HG02571 (cell line): ENCODE measurements around the gene CNTNAP2.
"Not testable (repeated sequence)": the region's sequence is repeated elsewhere in the genome, so short reads cannot be mapped to it uniquely, and the experiment has no call there.

Experiments used
- ATAC-seq: cut with Tn5 transposase; IDR thresholded peaks from one replicate; pipeline ENCODE4 v1.9.1; 2021; ENCODE audit warnings: mild to moderate bottlenecking, moderate library complexity; ENCODE audit not compliant: unreplicated experiment

The CNTNAP2 gene

DNA sequence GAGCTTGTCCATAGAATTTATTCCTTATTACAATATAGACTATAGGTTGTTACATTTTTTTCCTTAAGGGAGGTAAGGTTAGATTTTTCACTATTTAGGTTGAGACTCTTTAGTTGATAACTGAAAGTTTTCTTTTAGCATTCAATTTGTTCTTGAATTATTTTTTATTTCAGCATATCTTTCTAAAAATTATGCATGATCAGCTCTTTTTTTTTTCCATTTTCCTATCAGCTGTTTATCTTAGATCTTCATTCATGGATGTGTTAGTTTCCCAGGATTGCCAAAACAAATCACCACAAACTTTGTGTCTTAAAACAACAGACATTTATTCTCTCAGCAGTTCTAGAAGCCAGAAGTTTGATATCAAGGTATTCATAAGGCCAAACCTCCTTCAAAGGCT is 1558.1 kb downstream of the CNTNAP2 start:
- ATAC-seq: no peak

DNA sequence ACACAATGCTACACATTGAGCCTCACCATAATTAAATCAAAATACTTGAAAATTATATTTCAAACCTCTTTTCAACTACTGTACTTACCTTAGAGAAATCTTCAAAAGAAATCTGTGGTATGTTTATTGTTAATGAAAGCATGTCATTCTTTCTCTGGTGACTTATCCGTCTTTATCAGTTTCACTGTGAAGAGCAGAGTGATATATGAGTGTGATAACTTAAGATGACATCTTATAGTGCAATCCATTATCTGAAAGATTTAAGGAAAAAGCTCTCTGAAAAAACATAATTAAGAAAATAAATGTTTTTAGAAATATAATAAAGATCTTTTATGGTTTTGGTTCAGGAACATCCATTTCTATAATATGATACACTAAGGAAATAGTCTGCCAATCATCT is 1562.3 kb downstream of the CNTNAP2 start:
- no peak for ATAC-seq

DNA sequence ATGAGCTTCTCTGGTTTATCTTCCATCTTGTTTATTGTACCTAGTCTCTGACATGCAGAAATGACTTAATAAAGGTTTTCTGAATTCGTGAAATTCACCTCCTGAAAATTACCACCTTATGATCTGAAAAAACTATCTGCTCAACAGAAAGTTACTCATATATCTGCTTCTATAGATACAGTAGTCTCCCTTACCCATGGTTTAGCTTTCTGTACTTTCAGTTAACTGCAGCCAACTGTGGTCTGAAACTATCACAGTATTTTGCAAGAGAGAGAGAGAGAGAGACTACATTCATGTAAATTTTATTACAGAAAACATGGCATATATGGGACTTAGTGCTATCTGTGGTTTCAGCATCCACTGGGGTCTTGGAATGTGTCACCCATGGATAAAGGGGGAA is 1564.9 kb downstream of the CNTNAP2 start:
- no peak for ATAC-seq

DNA sequence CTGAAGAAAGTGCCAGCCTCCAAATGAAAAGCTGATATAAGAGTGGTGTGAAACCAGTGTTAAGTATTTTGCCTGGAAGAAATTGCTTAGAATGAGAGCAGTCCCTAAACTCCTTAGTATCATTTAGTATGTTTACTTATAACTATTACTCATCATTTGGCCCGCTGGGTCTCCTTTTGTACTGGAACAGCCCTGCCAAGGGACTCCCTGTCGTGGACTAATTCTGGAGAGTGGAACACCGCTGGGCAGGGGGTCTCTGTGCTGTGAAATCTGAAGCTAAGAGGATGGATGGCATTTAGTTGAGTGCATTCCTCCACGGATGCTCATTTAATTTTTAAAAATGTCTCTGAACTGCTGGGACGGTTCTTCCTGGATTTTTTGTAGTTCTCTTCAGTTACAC is 1584.1 kb downstream of the CNTNAP2 start:
- ATAC-seq: no peak

GRCh38 chr7:147707926-147708325 is 1591.3 kb downstream of the CNTNAP2 start:
- no peak for ATAC-seq

DNA sequence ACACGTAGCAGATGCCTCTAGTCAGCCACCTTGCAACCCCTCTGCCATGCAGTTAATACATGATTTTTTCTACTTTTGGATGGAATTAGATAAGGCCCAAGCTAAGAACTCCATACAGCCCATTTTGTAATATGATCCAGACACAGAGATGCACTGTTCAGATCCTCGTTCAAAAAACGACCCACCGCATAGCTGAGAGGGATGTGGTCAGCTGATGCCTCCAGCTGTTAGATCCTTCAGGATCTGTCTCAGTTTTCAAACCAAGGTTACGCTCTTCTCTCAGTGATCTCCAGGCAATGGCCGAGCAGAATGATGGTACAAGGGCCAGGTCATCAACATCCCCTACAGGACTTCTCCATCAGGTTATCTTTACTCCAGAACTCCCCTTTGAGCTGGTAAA is 1592.3 kb downstream of the CNTNAP2 start:
- ATAC-seq: no peak

- ATAC-seq: no peak
Observed at GRCh38 chr7:147711447-147711846, 1594.8 kb downstream of the CNTNAP2 start.

- ATAC-seq: no peak
Observed at GRCh38 chr7:147721962-147722830, 1605.6 kb downstream of the CNTNAP2 start.

DNA sequence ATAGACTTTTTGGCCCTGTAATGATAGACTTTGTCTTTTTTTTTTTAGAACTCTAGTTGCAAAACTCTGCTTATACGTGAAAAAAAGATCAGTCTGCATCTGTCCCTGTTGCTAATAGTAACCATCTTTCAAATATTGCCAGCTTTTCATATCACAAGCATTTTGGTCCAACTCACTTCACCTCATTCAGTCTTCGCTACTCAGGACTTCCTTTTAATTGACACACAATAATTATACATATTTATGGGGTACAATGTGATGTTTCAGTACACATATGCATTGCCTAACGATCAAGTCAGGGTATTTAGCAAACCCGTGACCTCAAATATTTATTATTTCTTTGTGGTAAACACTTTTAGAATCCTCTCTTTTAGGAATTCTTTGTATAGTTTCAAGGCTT is 1606.9 kb downstream of the CNTNAP2 start:
- ATAC-seq: no peak

GRCh38 chr7:147731311-147731710 is 1614.7 kb downstream of the CNTNAP2 start:
- ATAC-seq: no peak

GRCh38 chr7:147737559-147738214 is 1621.1 kb downstream of the CNTNAP2 start:
- ATAC-seq: not testable (repeated sequence)

- no peak for ATAC-seq
Observed at GRCh38 chr7:147742301-147742700, 1625.7 kb downstream of the CNTNAP2 start.

- no peak for ATAC-seq
Observed at GRCh38 chr7:147756300-147756699, 1639.7 kb downstream of the CNTNAP2 start.

GRCh38 chr7:147759327-147759943 is 1642.8 kb downstream of the CNTNAP2 start:
- no peak for ATAC-seq

GRCh38 chr7:147765301-147765700 is 1648.7 kb downstream of the CNTNAP2 start:
- no peak for ATAC-seq

DNA sequence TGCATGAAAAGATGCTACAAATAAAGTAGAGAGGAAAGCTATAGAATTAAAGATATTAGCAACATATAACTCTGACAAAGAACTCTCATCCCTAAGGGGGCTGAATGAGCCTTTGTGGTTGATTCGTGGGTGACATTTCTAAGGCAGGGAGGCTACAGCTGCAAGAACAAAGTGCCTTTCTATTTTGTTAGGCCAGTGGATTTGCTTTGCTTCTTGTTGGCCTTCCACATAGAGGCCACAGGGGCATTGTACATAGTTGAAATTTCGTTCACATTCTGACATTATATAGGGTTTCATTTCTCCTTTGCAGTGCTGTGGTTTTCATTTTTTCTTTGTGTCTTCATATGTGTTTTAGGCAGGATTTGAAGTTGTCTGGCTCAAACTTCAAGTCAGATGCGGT is 1654.7 kb downstream of the CNTNAP2 start:
- ATAC-seq: no peak

- no peak for ATAC-seq
Observed at GRCh38 chr7:147774461-147774860, 1657.9 kb downstream of the CNTNAP2 start.

GRCh38 chr7:147775516-147776284 is 1659.1 kb downstream of the CNTNAP2 start:
- ATAC-seq: no peak

GRCh38 chr7:147777309-147777708 is 1660.7 kb downstream of the CNTNAP2 start:
- ATAC-seq: no peak

DNA sequence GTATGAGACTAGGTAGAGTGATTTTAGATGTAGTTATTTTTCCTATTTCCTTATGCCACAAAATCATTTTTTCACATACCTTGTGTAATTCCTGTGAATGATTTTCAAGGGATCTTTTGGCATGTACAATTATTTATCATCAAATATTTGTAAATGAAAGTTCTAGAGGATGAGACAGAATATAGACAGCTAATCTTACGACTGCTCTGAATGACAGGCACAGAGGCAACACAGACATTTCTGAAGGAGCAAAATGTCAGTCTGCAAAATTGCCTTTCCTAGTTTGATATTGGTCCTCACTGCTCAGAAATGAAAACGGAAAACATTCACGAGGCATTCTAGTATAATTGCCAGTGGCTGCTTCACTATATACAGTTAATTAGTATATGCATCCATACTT is 1663.3 kb downstream of the CNTNAP2 start:
- ATAC-seq: no peak

GRCh38 chr7:147796581-147796980 is 1680.0 kb downstream of the CNTNAP2 start:
- no peak for ATAC-seq
